Neural cell (in vitro differentiated cells): ENCODE data around the gene KLHDC1. TPM values are rescaled to one million over a fixed set of nuclear protein-coding genes. Genes with fewer than 3 reads are reported as not detected.

Experiments used
- polyA plus RNA-seq: library from polyadenylated mRNA; depleted of rRNA; stranded (reverse); fragments of >200 nt; gene quantifications from 2 replicates; pipeline ENCODE4 v1.2.3, GENCODE V29; 2014
- small RNA-seq, 3 experiments: library from RNA; depleted of rRNA; stranded (forward); fragments of <200 nt; gene quantifications; one replicate each; pipeline ENCODE3, GENCODE V24; 2012

The KLHDC1 gene
- polyA plus RNA-seq, 1 donor from 2014 or later, result 6.5 TPM

Small RNA genes within 50 kb of the gene (small RNA-seq; reads per million reads assigned to genes)
- gene RNU6ATAC30P, result 0 reads per million in 3 experiments

Other genes with a start within 250 kb of the KLHDC1 start
- 6,695 and 7,007 TPM in 2 replicates for gene RPS29, start 106.7 kb upstream of the KLHDC1 start, polyA plus RNA-seq
- gene LRR1, start 94.2 kb upstream of the KLHDC1 start, polyA plus RNA-seq, result 4.4 TPM in 2 replicates
- 130 and 147 TPM in 2 replicates for gene RPL36AL, start 72.5 kb upstream of the KLHDC1 start, polyA plus RNA-seq
- gene MGAT2, start 72.3 kb upstream of the KLHDC1 start, polyA plus RNA-seq, result 23.7 and 24.7 TPM in 2 replicates
- 37.2 and 41.6 TPM in 2 replicates for gene DNAAF2, start 57.9 kb upstream of the KLHDC1 start, polyA plus RNA-seq
- 2.8 and 7.9 TPM in 2 replicates for gene POLE2, start 4.9 kb upstream of the KLHDC1 start, polyA plus RNA-seq
- gene KLHDC2, start 75.0 kb downstream of the KLHDC1 start, polyA plus RNA-seq, result 290 and 305 TPM in 2 replicates
- 91.0 and 113 TPM in 2 replicates for gene NEMF, start 159.7 kb downstream of the KLHDC1 start, polyA plus RNA-seq
- gene ARF6, start 200.0 kb downstream of the KLHDC1 start, polyA plus RNA-seq, result 23.0 and 24.1 TPM in 2 replicates